H1 (cell line): ENCODE data around the gene ERAP2. TPM values are rescaled to one million over a fixed set of nuclear protein-coding genes. Genes with fewer than 3 reads are reported as not detected.

ENCODE experiments used
- CTCF ChIA-PET: fragments of 300-600 bp; sonication (Branson Sonifier 250); formaldehyde crosslinking; loops from one replicate; lab custom pipeline; 2021; ENCODE audit not compliant: partially characterized antibody; lab: Charles Lee
- POLR2A ChIA-PET: fragments of 300-600 bp; sonication (Branson Sonifier 250); formaldehyde crosslinking; loops from one replicate; lab custom pipeline; 2021; ENCODE audit warnings: inconsistent platforms; ENCODE audit not compliant: partially characterized antibody; lab: Charles Lee
- DNase-seq, 2 experiments: peaks; one replicate each; pipeline versions ENCODE4 v3.0.0 to v3.0.0-alpha.2; 2010 to 2022; ENCODE audit warnings: low spot score in 2 of 2, low read depth in 1 of 2, mixed read lengths in 1 of 2
- FAIRE-seq: peaks from 2 replicates; lab custom pipeline; 2011; peaks lifted over from hg19 to GRCh38; lab: Jason Lieb, UNC
- H2AFZ ChIP-seq: 2 replicates; pipeline ENCODE4 v1.8.1; 2012; ENCODE audit warnings: low read length, inconsistent platforms
- H2AK5ac ChIP-seq: 2 replicates; pipeline ENCODE4 v1.6.1; 2013; ENCODE audit warnings: low read depth, low read length
- H2BK120ac ChIP-seq: replicated peaks from 2 replicates; pipeline ENCODE3; 2013; ENCODE audit warnings: low read depth, low read length, inconsistent platforms
- H2BK12ac ChIP-seq: 2 replicates; pipeline ENCODE4 v1.6.1; 2013; ENCODE audit warnings: low read depth, low read length
- H2BK15ac ChIP-seq: 2 replicates; pipeline ENCODE4 v1.6.1; 2013; ENCODE audit warnings: low read length
- H2BK20ac ChIP-seq: 2 replicates; pipeline ENCODE4 v1.6.1; 2013; ENCODE audit warnings: low read length
- H2BK5ac ChIP-seq: 2 replicates; pipeline ENCODE4 v1.6.1; 2013; ENCODE audit warnings: low read depth, low read length
- H3K14ac ChIP-seq: 2 replicates; pipeline ENCODE4 v1.6.1; 2013; ENCODE audit warnings: inconsistent platforms; ENCODE audit not compliant: insufficient read length
- H3K18ac ChIP-seq: 2 replicates; pipeline ENCODE4 v1.6.1; 2013; ENCODE audit warnings: low read length; ENCODE audit errors: extremely low read depth
- H3K23ac ChIP-seq: 2 replicates; pipeline ENCODE4 v1.6.1; 2013; ENCODE audit warnings: inconsistent platforms; ENCODE audit not compliant: insufficient read length
- H3K23me2 ChIP-seq: 2 replicates; pipeline ENCODE4 v1.6.1; 2013; ENCODE audit warnings: low read depth, low read length
- H3K27ac ChIP-seq: 2 replicates; pipeline ENCODE4 v1.6.1; 2011; ENCODE audit warnings: low read depth, low read length, inconsistent platforms
- H3K27me3 ChIP-seq, 4 experiments: replicated peaks in 1 of 4; 1 replicate in 1 of 4; 2 replicates in 3 of 4; pipeline versions ENCODE4 v1.6.1 to v1.8.1; 2011 to 2013; ENCODE audit warnings: low read length in 3 of 4, mild to moderate bottlenecking in 3 of 4, inconsistent platforms in 2 of 4, mixed read lengths in 2 of 4, moderate library complexity in 1 of 4; ENCODE audit not compliant: control insufficient read depth in 3 of 4, insufficient read depth in 3 of 4; ENCODE audit errors: extremely low read depth in 1 of 4
- H3K36me3 ChIP-seq, 4 experiments: 2 replicates each; pipeline versions ENCODE4 v1.6.1 to v1.8.1; 2011 to 2013; ENCODE audit warnings: mild to moderate bottlenecking in 4 of 4, low read length in 3 of 4, moderate library complexity in 2 of 4, control low read depth in 1 of 4, inconsistent platforms in 1 of 4; ENCODE audit not compliant: insufficient read depth in 4 of 4, control insufficient read depth in 2 of 4
- H3K4ac ChIP-seq: replicated peaks from 2 replicates; pipeline ENCODE3; 2013; ENCODE audit warnings: low read length, low read depth, mixed read lengths, inconsistent platforms; ENCODE audit not compliant: insufficient read length
- H3K4me1 ChIP-seq, 4 experiments: replicated peaks in 1 of 4; 1 replicate in 1 of 4; 2 replicates in 3 of 4; pipeline versions ENCODE4 v1.6.1 to v1.8.1; 2011 to 2013; ENCODE audit warnings: low read length in 3 of 4, inconsistent platforms in 2 of 4, mixed read lengths in 1 of 4; ENCODE audit not compliant: insufficient read depth in 4 of 4, control insufficient read depth in 3 of 4
- H3K4me2 ChIP-seq, 2 experiments: 2 replicates each; pipeline versions ENCODE4 v1.6.1 to v1.8.1; 2011 to 2013; ENCODE audit warnings: low read depth in 2 of 2, low read length in 2 of 2, control low read depth in 1 of 2, inconsistent platforms in 1 of 2, mild to moderate bottlenecking in 1 of 2; ENCODE audit not compliant: insufficient read depth in 1 of 2
- H3K4me3 ChIP-seq, 4 experiments: fragments of 200-600, 300-600 bp in 1 of 4; sonication (generic), shearing (Covaris generic), sonication (Bioruptor Twin) in 1 of 4; 2 replicates each; pipeline versions ENCODE4 v1.5.1 to v1.8.1; 2011 to 2016; ENCODE audit warnings: low read length in 4 of 4, low read depth in 3 of 4, control low read depth in 2 of 4, inconsistent platforms in 2 of 4, mild to moderate bottlenecking in 2 of 4, mixed read lengths in 1 of 4, moderate library complexity in 1 of 4; ENCODE audit not compliant: insufficient read depth in 2 of 4; ENCODE audit errors: extremely low read depth in 1 of 4
- H3K56ac ChIP-seq: replicated peaks from 2 replicates; pipeline ENCODE3; 2013; ENCODE audit warnings: low read depth, mild to moderate bottlenecking, mixed read lengths, low read length, inconsistent platforms; ENCODE audit not compliant: insufficient read length
- H3K79me1 ChIP-seq: 2 replicates; pipeline ENCODE4 v1.6.1; 2013; ENCODE audit warnings: low read depth, low read length, control low read depth
- H3K79me2 ChIP-seq, 2 experiments: 2 replicates each; pipeline versions ENCODE4 v1.6.1 to v1.8.1; 2012 to 2013; ENCODE audit warnings: low read length in 2 of 2, mild to moderate bottlenecking in 2 of 2, inconsistent platforms in 1 of 2; ENCODE audit not compliant: insufficient read depth in 2 of 2, control insufficient read depth in 1 of 2
- H3K9ac ChIP-seq, 4 experiments: replicated peaks in 1 of 4; 1 replicate in 1 of 4; 2 replicates in 3 of 4; pipeline versions ENCODE4 v1.6.1 to v1.8.1; 2011 to 2013; ENCODE audit warnings: low read depth in 3 of 4, low read length in 3 of 4, control low read depth in 2 of 4, mild to moderate bottlenecking in 2 of 4, moderate library complexity in 2 of 4, inconsistent platforms in 1 of 4; ENCODE audit errors: extremely low read depth in 1 of 4
- H3K9me3 ChIP-seq, 2 experiments: 2 replicates each; pipeline versions ENCODE4 v1.6.1 to v1.8.1; 2012 to 2013; ENCODE audit warnings: mild to moderate bottlenecking in 2 of 2, moderate library complexity in 2 of 2, control low read depth in 1 of 2, inconsistent platforms in 1 of 2, low read depth in 1 of 2, low read length in 1 of 2, mixed read lengths in 1 of 2; ENCODE audit not compliant: insufficient read depth in 2 of 2
- H4K20me1 ChIP-seq, 2 experiments: replicated peaks in 1 of 2; 2 replicates each; pipeline versions ENCODE3 to v1.8.1; 2011 to 2013; ENCODE audit warnings: inconsistent platforms in 2 of 2, low read length in 2 of 2, mild to moderate bottlenecking in 1 of 2; ENCODE audit not compliant: insufficient read depth in 2 of 2, control insufficient read depth in 1 of 2
- H4K5ac ChIP-seq: 2 replicates; pipeline ENCODE4 v1.6.1; 2013; ENCODE audit warnings: low read length, low read depth, mixed read lengths, inconsistent platforms; ENCODE audit not compliant: insufficient read length
- H4K8ac ChIP-seq: 2 replicates; pipeline ENCODE4 v1.8.0; 2013; ENCODE audit warnings: mild to moderate bottlenecking, moderate library complexity, low read length, inconsistent platforms; ENCODE audit not compliant: insufficient read depth; ENCODE audit errors: extremely low read depth
- H4K91ac ChIP-seq: replicated peaks from 2 replicates; pipeline ENCODE3; 2013; ENCODE audit warnings: low read length, mixed read lengths, inconsistent platforms; ENCODE audit not compliant: insufficient read length
- BACH1 ChIP-seq: IDR thresholded peaks from 2 replicates; pipeline ENCODE4 v1.6.1; 2012; ENCODE audit warnings: low read length, improper control_type of control experiment
- CEBPB ChIP-seq: IDR thresholded peaks from 2 replicates; pipeline ENCODE4 v1.6.1; 2012; ENCODE audit warnings: low read depth, low read length
- CHD2 ChIP-seq: IDR thresholded peaks from 2 replicates; pipeline ENCODE4 v1.6.1; 2012; ENCODE audit warnings: low read length, improper control_type of control experiment
- EP300 ChIP-seq, 2 experiments: IDR thresholded peaks; 1 replicate in 1 of 2; 2 replicates in 1 of 2; pipeline ENCODE4 v1.6.1; 2011 to 2012; ENCODE audit warnings: low read depth in 2 of 2, low read length in 2 of 2, mild to moderate bottlenecking in 2 of 2, borderline replicate concordance in 1 of 2, inconsistent platforms in 1 of 2, moderate library complexity in 1 of 2
- FOSL1 ChIP-seq: IDR thresholded peaks from 2 replicates; pipeline ENCODE4 v1.6.1; 2011; ENCODE audit warnings: mild to moderate bottlenecking, low read depth, low read length, moderate library complexity; ENCODE audit not compliant: insufficient read depth
- GTF2F1 ChIP-seq: IDR thresholded peaks from 2 replicates; pipeline ENCODE4 v1.6.1; 2012; ENCODE audit warnings: low read depth, low read length, improper control_type of control experiment, borderline replicate concordance
- MAFK ChIP-seq: IDR thresholded peaks from 2 replicates; pipeline ENCODE4 v1.6.1; 2012; ENCODE audit warnings: low read depth, mild to moderate bottlenecking, improper control_type of control experiment, low read length
- MAX ChIP-seq: IDR thresholded peaks from 2 replicates; pipeline ENCODE4 v1.6.1; 2012; ENCODE audit warnings: inconsistent platforms
- NANOG ChIP-seq: IDR thresholded peaks from 2 replicates; pipeline ENCODE4 v1.6.1; 2011; ENCODE audit warnings: low read length, low read depth, mild to moderate bottlenecking, inconsistent platforms; ENCODE audit not compliant: insufficient read depth, poor library complexity, severe bottlenecking
- POLR2A ChIP-seq, 2 experiments: IDR thresholded peaks; 1 replicate in 1 of 2; 2 replicates in 1 of 2; pipeline ENCODE4 v1.6.1; 2011; ENCODE audit warnings: low read depth in 2 of 2, low read length in 2 of 2, mild to moderate bottlenecking in 2 of 2; ENCODE audit errors: control extremely low read depth in 1 of 2
- POU5F1 ChIP-seq: IDR thresholded peaks from 2 replicates; pipeline ENCODE4 v1.6.1; 2011; ENCODE audit warnings: low read depth, mild to moderate bottlenecking, low read length, moderate library complexity
- SIX5 ChIP-seq: IDR thresholded peaks from 2 replicates; pipeline ENCODE4 v1.6.1; 2011; ENCODE audit warnings: mild to moderate bottlenecking, low read depth, low read length
- SP1 ChIP-seq: IDR thresholded peaks from 2 replicates; pipeline ENCODE4 v1.6.1; 2011; ENCODE audit warnings: low read depth, low read length
- SP2 ChIP-seq: IDR thresholded peaks from 2 replicates; pipeline ENCODE4 v1.6.1; 2012; ENCODE audit warnings: mild to moderate bottlenecking, low read length, inconsistent platforms
- USF2 ChIP-seq: IDR thresholded peaks from 2 replicates; pipeline ENCODE4 v1.6.1; 2011; ENCODE audit warnings: low read length, improper control_type of control experiment
- polyA plus RNA-seq, 7 experiments: library from polyadenylated mRNA; depleted of rRNA in 3 of 7; stranded (reverse) in 5 of 7; unstranded in 2 of 7; fragments of >200 nt in 5 of 7; fragments of 200-250 nt in 2 of 7; gene quantifications; 1 replicate in 5 of 7; 2 replicates in 1 of 7; 4 replicates in 1 of 7; pipeline versions ENCODE4 v1.2.1 to v1.2.3, GENCODE V29; 2011 to 2013; ENCODE audit warnings: missing spikeins in 2 of 7, mixed read lengths in 2 of 7
- total RNA-seq: library from RNA; stranded (reverse); fragmentation: NEBNext Ultra II Directional; extraction: Animal tissue kit (Norgen Biotek cat#: 25700); gene quantifications from 2 replicates; pipeline ENCODE4 v1.2.1, GENCODE V29; 2021

Gene ERAP2
- total and polyA plus RNA-seq, 2 of the 8 experiments (the other 6 are each of a cell fraction or from before 2014, with no cell fraction given), result 0.14 TPM; not detected in 1

GRCh38 chr5:96927008-96927407, 50.7 kb downstream of the ERAP2 start:
- POLR2A ChIA-PET, result no interaction called here
- TF ChIP-seq SP2, result no peak
- TF ChIP-seq NANOG, result no peak
- no peak for TF ChIP-seq SP1
- TF ChIP-seq POU5F1, result no peak
- no peak for TF ChIP-seq SIX5
- no peak for TF ChIP-seq CEBPB
- TF ChIP-seq CHD2, result no peak
- TF ChIP-seq MAX, result no peak
- TF ChIP-seq FOSL1, result no peak
- no peak for TF ChIP-seq POLR2A (IDR thresholded peaks at IDR 0.05; ENCODE audit: control extremely low read depth in 1 of 2, low read depth in 2 of 2, low read length in 2 of 2)
- no peak for TF ChIP-seq USF2
- TF ChIP-seq BACH1, result no peak
- no peak for TF ChIP-seq EP300 (IDR thresholded peaks at IDR 0.05; ENCODE audit: borderline replicate concordance in 1 of 2, low read depth in 2 of 2, low read length in 2 of 2)
- no peak for TF ChIP-seq GTF2F1
- no peak for TF ChIP-seq MAFK

More at GRCh38 chr5:96927008-96927407, 50.7 kb downstream of the ERAP2 start:
- Histone ChIP-seq H2AFZ (no peak overlapping the region), H3K23me2 (no peaks in the 10 kb centered on the region), H3K79me1 (no peaks in the 10 kb centered on the region), H3K36me3 (no peaks in the 10 kb centered on the region), H2BK15ac (no peak overlapping the region), H3K18ac (no peak overlapping the region), H4K20me1 (no peaks in the 10 kb centered on the region), H2BK12ac (no peak overlapping the region), H2AK5ac (no peak overlapping the region), H2BK5ac (no peak overlapping the region), H3K23ac (no peak overlapping the region), H4K8ac (no peak overlapping the region), H4K5ac (no peak overlapping the region), H3K27me3 (no peaks in the 10 kb centered on the region), H3K4me2 (no peak overlapping the region), H3K4ac (no peak overlapping the region), H3K79me2 (no peaks in the 10 kb centered on the region), H3K9ac (no peak overlapping the region), H2BK120ac (no peak overlapping the region), H2BK20ac (no peak overlapping the region), H3K56ac (no peak overlapping the region), H4K91ac (no peak overlapping the region), H3K27ac (no peak overlapping the region), H3K14ac (no peak overlapping the region), H3K4me3 (no peak overlapping the region), H3K4me1 (peaks cover 0 to 4% (median 3%) of the 10 kb centered on the region in 4 experiments; a peak in 4 of 7 replicates), H3K9me3 (no peaks in the 10 kb centered on the region)
- DNase-seq, result no peak
- CTCF ChIA-PET, result no interaction called here
- no peak for FAIRE-seq
